Ureter (tissue), 1 donor: ENCODE results near the gene TRIM52. TPM values are rescaled to one million over a fixed set of nuclear protein-coding genes. Genes with fewer than 3 reads are reported as not detected.
A peak's percentile ranks its signal among the peaks of the same experiment; 100 is the strongest.
"Not testable (repeated sequence)": the region's sequence is repeated elsewhere in the genome, so short reads cannot be mapped to it uniquely, and the experiment has no call there.

ENCODE experiments used
- DNase-seq: peaks from one replicate; pipeline ENCODE4 v3.0.0-alpha.2; 2020; ENCODE audit warnings: low spot score
- total RNA-seq: library from RNA; stranded (reverse); gene quantifications from one replicate; pipeline ENCODE4 v1.2.4, GENCODE V29; 2023
- donor health status: DM: yes; HTN: yes; CAD: no.

Gene TRIM52
- total RNA-seq, 1 donor from 2014 or later: 22.5 TPM

- no peak for DNase-seq
These were observed 44.6 kb downstream of the TRIM52 start for GRCh38 chr5:181215997-181216989.

- not testable (repeated sequence) for DNase-seq
These were observed 46.7 kb downstream of the TRIM52 start for GRCh38 chr5:181214249-181214648.

GRCh38 chr5:181212934-181213333 is 48.0 kb downstream of the TRIM52 start:
- DNase-seq: no peak

GRCh38 chr5:181212080-181212479 is 48.9 kb downstream of the TRIM52 start:
- DNase-seq: no peak

- no peak for DNase-seq
These were observed 49.7 kb downstream of the TRIM52 start for GRCh38 chr5:181211208-181211607.

- not testable (repeated sequence) for DNase-seq
These were observed 50.2 kb downstream of the TRIM52 start for GRCh38 chr5:181210698-181211097.

- not testable (repeated sequence) for DNase-seq
These were observed 50.8 kb downstream of the TRIM52 start for GRCh38 chr5:181210148-181210547.

GRCh38 chr5:181209006-181209405 is 51.9 kb downstream of the TRIM52 start:
- not testable (repeated sequence) for DNase-seq

GRCh38 chr5:181207960-181208253 is 53.0 kb downstream of the TRIM52 start:
- DNase-seq: no peak

- DNase-seq: peak; percentile 83
These were observed 53.6 kb downstream of the TRIM52 start for GRCh38 chr5:181207214-181207959.

GRCh38 chr5:181205761-181206649 is 54.9 kb downstream of the TRIM52 start:
- no peak for DNase-seq

Other genes starting within 250 kb of the TRIM52 start
- 26.0 TPM for gene BTNL9, start 220.9 kb downstream of the TRIM52 start, total RNA-seq
- not detected for gene OR2V1, start 130.0 kb downstream of the TRIM52 start, total RNA-seq
- gene OR2V2, start 113.6 kb downstream of the TRIM52 start, total RNA-seq: not detected
- gene TRIM7, start 55.9 kb downstream of the TRIM52 start, total RNA-seq: 3.0 TPM
- gene TRIM41, start 37.9 kb downstream of the TRIM52 start, total RNA-seq: 34.5 TPM
- 1,824 TPM for gene RACK1, start 17.2 kb downstream of the TRIM52 start, total RNA-seq
- not detected for gene OR4F3, start 106.1 kb upstream of the TRIM52 start, total RNA-seq